GM12878 (cell line): ENCODE measurements around the gene LY6G6D. TPM values are rescaled to one million over a fixed set of nuclear protein-coding genes. Genes with fewer than 3 reads are reported as not detected.

ENCODE experiments used
- ATAC-seq: fragments of 200-7000 bp; cut with Tn5 transposase; 3 replicates; pipeline ENCODE4 v1.9.1; 2020; ENCODE audit warnings: mild to moderate bottlenecking, moderate library complexity
- BruUV-seq: library from RNA; stranded (reverse); fragments of 400-500 nt; replicated peaks from 2 replicates; lab custom pipeline; 2021; lab: Mats Ljungman, UMichigan
- CTCF ChIA-PET: fragments of 300-600 bp; sonication (Branson Sonifier 250); formaldehyde crosslinking; extraction: SDS; loops from one replicate; lab custom pipeline; 2021; ENCODE audit warnings: inconsistent platforms; lab: Yijun Ruan, JAX
- POLR2A ChIA-PET: fragments of 350-600 bp; formaldehyde crosslinking; extraction: SDS; loops from one replicate; lab custom pipeline; 2021; ENCODE audit warnings: inconsistent platforms; lab: Charles Lee
- RAD21 ChIA-PET: fragments of 300-600 bp; sonication (Branson Sonifier 250); formaldehyde crosslinking; loops from one replicate; lab custom pipeline; 2023; ENCODE audit warnings: antibody characterized with exemption; ENCODE audit not compliant: unreplicated experiment; lab: Charles Lee
- SMC1A ChIA-PET: fragments of 300-600 bp; sonication (Branson Sonifier 250); formaldehyde crosslinking; loops from one replicate; lab custom pipeline; 2023; ENCODE audit not compliant: unreplicated experiment, uncharacterized antibody; lab: Charles Lee
- DNase-seq: peaks from one replicate; pipeline ENCODE4 v3.0.0-alpha.2; 2011; ENCODE audit warnings: low read depth, low spot score
- FAIRE-seq: peaks from 3 replicates; lab custom pipeline; 2011; peaks lifted over from hg19 to GRCh38; lab: Jason Lieb, UNC
- H2AFZ ChIP-seq: 2 replicates; pipeline ENCODE4 v1.6.0; 2011; ENCODE audit warnings: low read depth, low read length, control low read depth; ENCODE audit not compliant: control insufficient read depth
- H3K27ac ChIP-seq: 2 replicates; pipeline ENCODE4 v1.5.1; 2011; ENCODE audit warnings: control low read depth; ENCODE audit not compliant: control insufficient read depth, insufficient read depth
- H3K27me3 ChIP-seq, 2 experiments: replicated peaks in 1 of 2; 2 replicates each; pipeline versions ENCODE4 v1.6.0 to v1.6.1; 2011; ENCODE audit warnings: low read length in 1 of 2; ENCODE audit not compliant: control insufficient read depth in 2 of 2, insufficient read depth in 2 of 2
- H3K36me3 ChIP-seq, 2 experiments: 2 replicates each; pipeline ENCODE4 v1.5.1; 2011; ENCODE audit warnings: low read length in 1 of 2; ENCODE audit not compliant: control insufficient read depth in 2 of 2, insufficient read depth in 2 of 2
- H3K4me1 ChIP-seq: 2 replicates; pipeline ENCODE4 v1.6.1; 2011; ENCODE audit warnings: mild to moderate bottlenecking, low read length, moderate library complexity, mixed read lengths; ENCODE audit not compliant: control insufficient read depth, insufficient read depth
- H3K4me2 ChIP-seq: 2 replicates; pipeline ENCODE4 v1.6.0; 2011; ENCODE audit warnings: control low read depth; ENCODE audit not compliant: control insufficient read depth, insufficient read depth
- H3K4me3 ChIP-seq: fragments of 200-600 bp; sonication (generic); 2 replicates; pipeline ENCODE4 v1.5.1; 2016
- H3K79me2 ChIP-seq: 2 replicates; pipeline ENCODE4 v1.6.0; 2011; ENCODE audit warnings: low read length; ENCODE audit not compliant: control insufficient read depth, insufficient read depth
- H3K9ac ChIP-seq: 2 replicates; pipeline ENCODE4 v1.8.0; 2011; ENCODE audit warnings: low read length, control low read depth, mixed read lengths; ENCODE audit not compliant: control insufficient read depth, insufficient read depth
- H3K9me3 ChIP-seq: replicated peaks from 3 replicates; pipeline ENCODE4 v1.5.1; 2011; ENCODE audit warnings: mild to moderate bottlenecking, low read length; ENCODE audit not compliant: control insufficient read depth, insufficient read depth
- H4K20me1 ChIP-seq: 2 replicates; pipeline ENCODE4 v1.6.0; 2011; ENCODE audit not compliant: control insufficient read depth, insufficient read depth
- CREB1 ChIP-seq: IDR thresholded peaks from 2 replicates; pipeline ENCODE4 v1.6.1; 2012; ENCODE audit warnings: low read depth, mild to moderate bottlenecking, inconsistent platforms
- CTCF ChIP-seq, 3 experiments: IDR thresholded peaks in 2 of 3; conservative IDR thresholded peaks in 1 of 3; 2 replicates each; pipeline ENCODE4 v1.5.1; 2011; ENCODE audit warnings: low read depth in 3 of 3, low read length in 3 of 3, mild to moderate bottlenecking in 3 of 3, control low read depth in 2 of 3, moderate library complexity in 2 of 3, inconsistent platforms in 1 of 3, mixed read lengths in 1 of 3; ENCODE audit not compliant: control insufficient read depth in 2 of 3, insufficient read depth in 1 of 3; ENCODE audit errors: extremely low read depth in 1 of 3
- FOXK2 ChIP-seq: fragments of 450-650 bp; IDR thresholded peaks from 2 replicates; pipeline ENCODE4 v1.6.1; 2017; ENCODE audit warnings: mild to moderate bottlenecking, moderate library complexity
- IRF3 ChIP-seq: fragments of 450-650 bp; IDR thresholded peaks from 2 replicates; pipeline ENCODE4 v1.6.1; 2014; ENCODE audit warnings: mild to moderate bottlenecking
- MEF2A ChIP-seq: IDR thresholded peaks from 2 replicates; pipeline ENCODE4 v1.6.1; 2011; ENCODE audit warnings: low read depth, mild to moderate bottlenecking, low read length, moderate library complexity; ENCODE audit not compliant: insufficient read depth
- MLLT1 ChIP-seq: fragments of 450-650 bp; IDR thresholded peaks from 2 replicates; pipeline ENCODE4 v1.6.1; 2016; ENCODE audit warnings: mild to moderate bottlenecking
- NRF1 ChIP-seq: conservative IDR thresholded peaks from 2 replicates; pipeline ENCODE4 v1.6.1; 2011; ENCODE audit warnings: mild to moderate bottlenecking, low read depth, low read length, improper control_type of control experiment
- STAT3 ChIP-seq: IDR thresholded peaks from 2 replicates; pipeline ENCODE4 v1.6.1; 2011; ENCODE audit warnings: low read depth, low read length, improper control_type of control experiment
- SUZ12 ChIP-seq: fragments of 200-600 bp; sonication (generic); IDR thresholded peaks from one replicate; pipeline ENCODE4 v1.6.1; 2018; ENCODE audit warnings: antibody characterized with exemption, mild to moderate bottlenecking; ENCODE audit not compliant: unreplicated experiment
- YBX1 ChIP-seq: fragments of 450-650 bp; IDR thresholded peaks from 2 replicates; pipeline ENCODE4 v1.6.1; 2016; ENCODE audit warnings: antibody characterized with exemption
- WGBS: methylation state at CpG from one replicate; pipeline ENCODE4 v1.1.6; 2016; ENCODE audit warnings: low lambda C conversion rate; ENCODE audit not compliant: insufficient replicate concordance, insufficient coverage; ENCODE audit errors: missing lambda C conversion rate; 5-methylcytosine and 5-hydroxymethylcytosine counted together
- in situ Hi-C: fragments of 300-500 bp; cut with MboI; formaldehyde crosslinking; loops from 9 replicates; pipeline ENCODE4 v1.14.3; 2018; ENCODE audit warnings: mixed read lengths
- intact Hi-C: fragments of 100-400 bp; cut with micrococcal nuclease; formaldehyde crosslinking; loops from one replicate; pipeline ENCODE4 v1.14.2; 2022; ENCODE audit not compliant: unreplicated experiment
- polyA plus RNA-seq, 11 experiments: library from polyadenylated mRNA; depleted of rRNA in 4 of 11; unstranded in 6 of 11; stranded (reverse) in 5 of 11; fragments of >200 nt; fragmentation: Nextera tagmentation in 4 of 11; fragmentation: Illumina TruSeq in 1 of 11; extraction: Ambion mirVana in 4 of 11; extraction: Trizol in 1 of 11; gene quantifications; 1 replicate in 1 of 11; 2 replicates in 10 of 11; pipeline versions ENCODE4 v1.2.1 to v1.2.3, GENCODE V29; 2011 to 2016; ENCODE audit warnings: inconsistent platforms in 2 of 11, missing spikeins in 2 of 11, low read depth in 1 of 11
- total RNA-seq, 4 experiments: library from RNA; depleted of rRNA in 3 of 4; stranded (reverse); fragments of >200 nt in 3 of 4; fragmentation: Illumina TruSeq in 1 of 4; extraction: Trizol in 1 of 4; gene quantifications; 2 replicates each; pipeline versions ENCODE4 v1.2.1 to v1.2.3, GENCODE V29; 2013 to 2021

LY6G6D gene
- total and polyA plus RNA-seq, 10 of the 15 experiments (the other 5 are each of a cell fraction or from before 2014, with no cell fraction given): not detected

- TF ChIP-seq MLLT1 (no peak), SUZ12 (no peak), YBX1 (no peak), CREB1 (no peak), NRF1 (no peak), IRF3 (no peak), STAT3 (no peak), FOXK2 (no peak)
These were observed 3.9 kb upstream of the LY6G6D start (continued) for GRCh38 chr6:31711233-31711632.

- POLR2A ChIA-PET: interaction anchor here (1.0 to 1.1 kb wide), 2 partner anchors 9 kb away, joined by 3 read pairs; partner anchors contain the start of genes ABHD16A and LY6G6C
- H2AFZ ChIP-seq: no peak overlapping the region
- ATAC-seq: peak; percentile 81
- TF ChIP-seq CTCF (IDR thresholded peaks at IDR 0.05 in 2 of 3, conservative IDR thresholded peaks at IDR 0.05 in 1 of 3; ENCODE audit: control insufficient read depth in 2 of 3, extremely low read depth in 1 of 3, insufficient read depth in 1 of 3, low read depth in 3 of 3, low read length in 3 of 3) (peak; percentile 7 to 10 (median 9); a peak in 2 of 6 replicates), MEF2A (no peak)
- TF ChIP-seq, all 136 proteins: peak for 1
- no peak overlapping the region for H3K4me3 ChIP-seq
- no peak overlapping the region for H3K27ac ChIP-seq
- DNase-seq (no peak), FAIRE-seq (no peak)
- ChIA-PET SMC1A (no interaction called here), RAD21 (interaction anchor here (1.2 kb wide), 1 partner anchor 32 kb away, joined by 4 read pairs; the partner anchor contains the start of gene LY6G5C), CTCF (interaction anchor here (0.7 to 2.9 kb wide), 4 partner anchors 9 to 57 kb away, joined by 3 to 14 read pairs (median 5); partner anchors contain the start of gene ABHD16A)
- H3K9me3 ChIP-seq: no peaks in the 10 kb centered on the region
- in situ Hi-C loops (no loop called here), intact Hi-C loops (no loop called here)
- 20% methylated on average over 8 of the region's 8 CpGs for WGBS
- H3K36me3 ChIP-seq: no peaks in the 10 kb centered on the region
- BruUV-seq: no TSS peak
- no peak overlapping the region for H3K4me2 ChIP-seq
- no peak overlapping the region for H3K9ac ChIP-seq
- peaks cover 0 to 2% of the 10 kb centered on the region in 2 experiments; a peak in 3 of 4 replicates for H3K27me3 ChIP-seq
- no peaks in the 10 kb centered on the region for H3K79me2 ChIP-seq
- no peaks in the 10 kb centered on the region for H4K20me1 ChIP-seq
- no peaks in the 10 kb centered on the region for H3K4me1 ChIP-seq
These were observed 2.9 kb upstream of the LY6G6D start for GRCh38 chr6:31712296-31712695.
